HG03439 (cell line): ENCODE results near the gene LRRTM3.

Source experiments
- ATAC-seq: cut with Tn5 transposase; IDR thresholded peaks from one replicate; pipeline ENCODE4 v1.9.1; 2021; ENCODE audit warnings: mild to moderate bottlenecking, moderate library complexity; ENCODE audit not compliant: unreplicated experiment

The LRRTM3 gene

GRCh38 chr10:67112765-67113164, 186.9 kb downstream of the LRRTM3 start:
- ATAC-seq: no peak

- ATAC-seq: no peak
These were observed 189.1 kb downstream of the LRRTM3 start for GRCh38 chr10:67114945-67115344.

- ATAC-seq: no peak
These were observed 190.1 kb downstream of the LRRTM3 start for GRCh38 chr10:67115972-67116371.

GRCh38 chr10:67119651-67120050, 193.8 kb downstream of the LRRTM3 start:
- ATAC-seq: no peak

- ATAC-seq: no peak
These were observed 201.6 kb downstream of the LRRTM3 start for GRCh38 chr10:67127441-67127840.

- ATAC-seq: no peak
These were observed 214.8 kb downstream of the LRRTM3 start for GRCh38 chr10:67140641-67141040.

- ATAC-seq: no peak
These were observed 215.5 kb downstream of the LRRTM3 start for GRCh38 chr10:67141300-67141699.

GRCh38 chr10:67144530-67144929, 218.7 kb downstream of the LRRTM3 start:
- ATAC-seq: no peak
